Fibroblast of pulmonary artery (primary cell): ENCODE data around the gene NUAK1.
A peak's percentile ranks its signal among the peaks of the same experiment; 100 is the strongest.

ENCODE experiments used
- DNase-seq: peaks from one replicate; pipeline ENCODE4 v3.0.0-alpha.2; 2010; ENCODE audit warnings: low read depth
- H3K4me3 ChIP-seq: replicated peaks from 2 replicates; pipeline ENCODE4 v1.5.1; 2011; ENCODE audit warnings: low read depth, mild to moderate bottlenecking, control low read depth, low read length, moderate library complexity
- CTCF ChIP-seq: IDR thresholded peaks from 2 replicates; pipeline ENCODE4 v1.5.1; 2011; ENCODE audit warnings: mild to moderate bottlenecking, control low read depth, low read length, inconsistent platforms; ENCODE audit errors: missing control alignments

The NUAK1 gene

GRCh38 chr12:106066051-106066705, 72.6 kb downstream of the NUAK1 start:
- no peak overlapping the region for H3K4me3 ChIP-seq
- no peak for DNase-seq
- no peak for TF ChIP-seq CTCF

- no peak for DNase-seq
- TF ChIP-seq CTCF = no peak
Observed at GRCh38 chr12:106065506-106065905, 73.2 kb downstream of the NUAK1 start.

GRCh38 chr12:106064721-106065021, 74.1 kb downstream of the NUAK1 start:
- DNase-seq = no peak
- H3K4me3 ChIP-seq = no peak overlapping the region
- TF ChIP-seq CTCF = no peak

More at GRCh38 chr12:106065506-106065905, 73.2 kb downstream of the NUAK1 start:
- no peak overlapping the region for H3K4me3 ChIP-seq

GRCh38 chr12:106063826-106064720, 74.7 kb downstream of the NUAK1 start:
- no peak for DNase-seq
- TF ChIP-seq CTCF = no peak
- no peak overlapping the region for H3K4me3 ChIP-seq

GRCh38 chr12:106062693-106063092, 76.1 kb downstream of the NUAK1 start:
- no peak for DNase-seq
- TF ChIP-seq CTCF = no peak
- no peak overlapping the region for H3K4me3 ChIP-seq

GRCh38 chr12:106058256-106059182, 80.2 kb downstream of the NUAK1 start:
- TF ChIP-seq CTCF = no peak
- H3K4me3 ChIP-seq = no peak overlapping the region
- DNase-seq = peak; percentile 44
